ENCODE measurements around the gene AIFM3. TPM values are rescaled to one million over a fixed set of nuclear protein-coding genes. Genes with fewer than 3 reads are reported as not detected.

The AIFM3 gene
- total RNA-seq, 1 donor: 0.45 TPM

DNA sequence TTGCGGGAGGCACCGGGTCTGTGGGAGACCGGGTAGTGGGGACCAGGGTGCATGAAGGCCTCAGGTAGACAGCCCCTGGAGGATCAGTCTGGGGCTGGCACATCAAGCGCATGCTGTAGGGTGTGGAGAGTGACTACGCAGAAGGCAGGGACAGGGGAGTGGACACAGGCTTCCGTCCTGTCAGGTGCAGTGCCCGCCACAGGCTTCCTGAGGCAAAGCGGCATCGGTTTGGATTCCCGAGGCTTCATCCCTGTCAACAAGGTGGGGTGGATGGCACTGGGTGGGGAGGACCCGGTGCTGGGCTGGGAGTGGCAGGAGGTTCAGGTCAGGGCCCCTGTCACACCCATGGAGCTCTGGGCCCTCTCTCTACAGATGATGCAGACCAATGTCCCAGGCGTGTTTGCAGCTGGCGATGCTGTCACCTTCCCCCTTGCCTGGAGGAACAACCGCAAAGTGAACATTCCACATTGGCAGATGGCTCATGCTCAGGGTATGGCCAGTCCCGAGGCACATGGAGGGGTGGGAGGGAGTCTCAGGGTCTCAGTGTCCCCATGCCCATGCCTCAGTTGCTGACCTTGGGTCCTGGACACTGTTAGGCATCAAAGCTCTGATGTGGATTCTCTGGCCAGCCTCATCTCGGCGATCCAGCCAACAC lies 10.6 kb downstream of the AIFM3 start:
- H3K4me3 ChIP-seq (ENCODE audit: low read depth, low read length): no peak overlapping the region
- TF ChIP-seq, protein P1, sequence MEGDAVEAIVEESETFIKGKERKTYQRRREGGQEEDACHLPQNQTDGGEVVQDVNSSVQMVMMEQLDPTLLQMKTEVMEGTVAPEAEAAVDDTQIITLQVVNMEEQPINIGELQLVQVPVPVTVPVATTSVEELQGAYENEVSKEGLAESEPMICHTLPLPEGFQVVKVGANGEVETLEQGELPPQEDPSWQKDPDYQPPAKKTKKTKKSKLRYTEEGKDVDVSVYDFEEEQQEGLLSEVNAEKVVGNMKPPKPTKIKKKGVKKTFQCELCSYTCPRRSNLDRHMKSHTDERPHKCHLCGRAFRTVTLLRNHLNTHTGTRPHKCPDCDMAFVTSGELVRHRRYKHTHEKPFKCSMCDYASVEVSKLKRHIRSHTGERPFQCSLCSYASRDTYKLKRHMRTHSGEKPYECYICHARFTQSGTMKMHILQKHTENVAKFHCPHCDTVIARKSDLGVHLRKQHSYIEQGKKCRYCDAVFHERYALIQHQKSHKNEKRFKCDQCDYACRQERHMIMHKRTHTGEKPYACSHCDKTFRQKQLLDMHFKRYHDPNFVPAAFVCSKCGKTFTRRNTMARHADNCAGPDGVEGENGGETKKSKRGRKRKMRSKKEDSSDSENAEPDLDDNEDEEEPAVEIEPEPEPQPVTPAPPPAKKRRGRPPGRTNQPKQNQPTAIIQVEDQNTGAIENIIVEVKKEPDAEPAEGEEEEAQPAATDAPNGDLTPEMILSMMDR (IDR thresholded peaks at IDR 0.05; ENCODE audit: insufficient read depth, low read length): no peak
- no peak for DNase-seq (ENCODE audit: low read depth)

DNA sequence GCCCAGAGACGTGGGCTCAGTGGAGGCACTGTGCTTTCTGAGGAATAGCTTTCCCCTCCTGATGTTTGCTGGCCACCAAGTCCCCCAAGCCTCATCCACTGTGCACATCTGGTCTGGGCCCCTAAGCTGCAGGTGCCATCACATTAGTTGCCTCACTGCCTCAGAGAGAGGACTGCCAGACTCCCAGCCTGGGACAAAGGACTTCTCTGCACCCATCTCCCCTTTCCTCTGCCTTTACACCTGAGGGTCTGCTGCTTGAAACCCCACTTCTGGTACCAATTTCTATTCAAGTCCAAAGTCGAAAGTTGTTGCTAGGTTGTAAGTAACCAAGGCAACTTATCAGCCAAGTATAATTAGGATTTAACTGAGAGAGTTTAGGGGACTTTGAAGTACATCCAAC lies 11.4 kb downstream of the AIFM3 start:
- TF ChIP-seq, protein P1 (IDR thresholded peaks at IDR 0.05; ENCODE audit: insufficient read depth, low read length): no peak
- no peak overlapping the region for H3K4me3 ChIP-seq (ENCODE audit: low read depth, low read length)
- DNase-seq (ENCODE audit: low read depth): no peak

DNA sequence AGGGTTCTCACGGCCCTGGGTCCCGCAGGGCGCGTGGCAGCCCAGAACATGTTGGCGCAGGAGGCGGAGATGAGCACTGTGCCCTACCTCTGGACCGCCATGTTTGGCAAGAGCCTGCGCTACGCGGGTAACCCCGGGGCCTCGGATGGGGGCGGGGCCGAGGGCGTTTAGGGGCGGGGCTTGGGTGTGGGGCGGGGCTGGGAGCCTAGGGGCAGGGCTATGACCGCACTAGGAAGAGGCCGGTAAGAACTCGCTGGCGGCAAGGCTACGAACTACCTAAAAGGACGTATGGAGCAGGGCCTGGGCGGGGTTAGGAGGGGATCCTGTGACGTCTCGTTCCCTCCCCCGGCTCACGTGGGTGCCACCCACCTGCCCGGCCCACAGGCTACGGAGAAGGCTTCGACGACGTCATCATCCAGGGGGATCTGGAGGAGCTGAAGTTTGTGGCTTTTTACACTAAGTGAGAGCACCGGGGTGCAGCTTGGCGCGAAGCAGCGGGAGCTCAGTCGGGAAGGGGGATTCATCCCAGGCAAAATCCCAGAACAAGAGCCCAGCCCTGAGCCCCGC lies 12.3 kb downstream of the AIFM3 start:
- H3K4me3 ChIP-seq (ENCODE audit: low read depth, low read length): no peak overlapping the region
- TF ChIP-seq, protein P1 (IDR thresholded peaks at IDR 0.05; ENCODE audit: insufficient read depth, low read length): no peak
- DNase-seq (ENCODE audit: low read depth): peak; percentile 49

DNA sequence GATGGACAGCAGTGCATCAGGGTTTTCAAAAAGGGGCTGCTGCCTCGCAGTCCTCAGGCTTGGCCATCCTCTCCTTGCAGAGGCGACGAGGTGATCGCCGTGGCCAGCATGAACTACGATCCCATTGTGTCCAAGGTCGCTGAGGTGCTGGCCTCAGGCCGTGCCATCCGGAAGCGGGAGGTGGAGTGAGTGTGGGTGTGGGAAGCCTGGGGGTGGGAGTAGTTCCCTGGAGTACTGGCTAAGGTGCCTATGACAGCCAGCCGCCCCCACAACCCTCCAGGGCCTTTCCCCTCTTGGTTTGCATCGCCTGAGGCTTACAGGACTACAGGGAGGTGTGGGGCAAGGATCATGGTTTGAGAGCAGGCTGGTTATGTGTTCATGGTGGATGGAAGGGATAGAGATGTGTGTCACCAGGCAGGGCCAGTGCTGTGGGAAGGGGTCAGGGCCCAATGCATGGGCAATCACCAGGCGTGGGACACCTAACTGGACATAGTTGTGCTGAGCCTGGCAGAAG lies 12.9 kb downstream of the AIFM3 start:
- no peak for DNase-seq (ENCODE audit: low read depth)
- no peak overlapping the region for H3K4me3 ChIP-seq (ENCODE audit: low read depth, low read length)
- TF ChIP-seq, protein P1 (IDR thresholded peaks at IDR 0.05; ENCODE audit: insufficient read depth, low read length): no peak

DNA sequence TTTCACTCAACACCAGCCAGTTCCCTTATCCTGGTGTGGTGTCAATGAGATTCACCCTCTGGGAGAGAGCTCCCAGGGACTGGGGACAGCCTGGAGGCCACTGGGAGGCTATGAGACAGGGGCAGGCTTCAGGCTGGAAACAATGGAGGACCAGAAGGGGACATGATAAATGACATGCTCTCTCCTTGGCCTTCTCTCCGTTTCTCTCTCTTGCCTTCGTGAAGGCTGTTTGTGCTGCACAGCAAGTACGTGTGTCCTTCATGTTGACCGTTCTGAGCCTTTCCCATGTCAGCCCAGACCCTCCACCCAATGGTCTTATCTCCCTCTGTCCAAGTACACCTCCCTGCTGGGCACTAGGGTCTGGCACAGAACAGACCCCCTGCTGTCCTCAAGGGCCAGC lies 13.5 kb downstream of the AIFM3 start:
- TF ChIP-seq, protein P1 (IDR thresholded peaks at IDR 0.05; ENCODE audit: insufficient read depth, low read length): no peak
- H3K4me3 ChIP-seq (ENCODE audit: low read depth, low read length): no peak overlapping the region
- no peak for DNase-seq (ENCODE audit: low read depth)

DNA sequence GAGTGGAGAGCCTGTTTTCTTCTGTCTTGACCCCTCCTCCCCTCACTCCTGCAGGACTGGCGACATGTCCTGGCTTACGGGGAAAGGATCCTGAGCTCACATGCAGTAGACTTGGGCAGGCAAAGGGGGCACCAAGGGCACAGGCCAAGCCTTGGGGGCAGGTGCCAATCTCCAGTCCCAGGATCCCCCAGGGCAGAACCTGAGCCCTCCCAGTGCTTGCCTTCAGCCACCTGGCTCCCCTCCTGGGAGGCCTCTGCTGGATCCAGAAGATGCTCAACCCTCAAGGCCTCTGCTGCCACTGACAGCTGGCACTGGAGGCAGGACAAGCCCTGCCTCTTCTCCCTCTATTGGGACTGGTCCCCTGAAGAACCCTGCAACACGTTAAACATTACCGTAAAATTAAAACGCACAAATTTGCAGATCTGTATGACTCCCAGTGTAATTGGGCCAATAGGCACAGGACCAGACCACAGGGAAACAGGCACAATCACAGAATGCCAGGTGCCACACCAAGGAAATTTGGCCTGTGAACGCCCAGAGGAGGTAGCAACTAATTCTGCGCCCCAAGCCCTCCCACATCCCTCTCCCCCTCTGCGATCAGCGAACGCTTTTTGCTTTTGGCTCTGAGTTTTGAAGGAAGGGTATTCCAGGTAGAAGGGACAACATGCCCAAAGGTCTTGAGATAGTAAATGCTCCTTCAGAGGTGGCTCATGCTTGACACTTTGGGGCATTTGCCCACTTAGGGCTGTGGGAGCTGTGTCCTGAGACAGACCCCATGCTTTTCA lies 14.1 kb downstream of the AIFM3 start:
- H3K4me3 ChIP-seq (ENCODE audit: low read depth, low read length): peak overlapping the region; percentile 92
- TF ChIP-seq, protein P1 (IDR thresholded peaks at IDR 0.05; ENCODE audit: insufficient read depth, low read length): no peak

More for the DNA sequence above, 14.1 kb downstream of the AIFM3 start:
- DNase-seq (ENCODE audit: low read depth): no peak
